HG02943 (cell line): ENCODE results near the gene SPOP.

Experiments used
- ATAC-seq: cut with Tn5 transposase; IDR thresholded peaks from one replicate; pipeline ENCODE4 v1.9.1; 2021; ENCODE audit warnings: mild to moderate bottlenecking, low read depth, moderate library complexity; ENCODE audit not compliant: unreplicated experiment

SPOP gene

DNA sequence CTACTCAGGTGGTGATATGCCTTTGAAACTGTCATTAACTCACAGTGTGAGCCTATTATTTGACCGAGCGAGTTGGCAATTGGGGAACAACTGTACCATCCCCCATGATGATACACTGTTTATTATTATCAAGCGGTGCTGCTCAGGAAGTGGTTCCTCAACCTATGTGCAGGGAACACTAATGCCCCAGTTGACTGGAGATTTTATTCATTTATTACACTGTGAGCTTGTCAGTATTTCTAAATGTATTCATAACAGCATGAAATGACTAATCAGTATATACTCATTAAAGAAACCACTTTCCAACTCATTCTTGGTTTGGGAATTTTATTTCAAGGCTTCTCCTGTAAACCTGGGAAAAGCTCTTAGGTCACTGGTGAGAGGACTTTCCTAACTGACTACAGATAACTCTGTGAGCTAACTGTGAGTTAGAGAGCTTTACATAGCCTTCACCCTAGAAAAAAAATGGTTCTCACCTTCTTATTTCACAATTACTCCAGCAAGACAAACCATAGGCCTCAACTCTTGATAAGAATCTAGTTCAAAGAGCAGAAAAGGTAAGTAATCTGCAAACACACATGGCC, 59.8 kb downstream of the SPOP start:
- no peak for ATAC-seq

GRCh38 chr17:49616601-49617131, 61.2 kb downstream of the SPOP start:
- no peak for ATAC-seq

DNA sequence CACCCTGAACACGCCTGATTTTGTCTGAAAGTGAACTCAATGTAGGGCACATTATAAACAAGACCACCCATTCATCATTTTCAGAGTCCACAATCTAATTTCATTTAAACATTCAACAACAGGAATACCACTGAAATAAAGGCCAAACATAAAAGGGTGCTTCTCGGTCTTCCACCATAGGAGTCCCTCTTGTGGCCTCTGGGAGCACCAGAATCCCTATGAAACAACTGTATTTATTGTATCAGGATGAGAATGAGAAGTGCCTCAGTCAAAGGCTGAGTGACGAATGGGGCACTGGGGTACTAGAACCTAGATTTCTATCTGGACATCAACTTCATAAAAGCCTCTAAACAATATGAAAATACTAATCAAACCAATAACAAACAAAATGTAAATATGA, 61.8 kb downstream of the SPOP start:
- no peak for ATAC-seq

GRCh38 chr17:49613182-49613800, 64.6 kb downstream of the SPOP start:
- no peak for ATAC-seq

DNA sequence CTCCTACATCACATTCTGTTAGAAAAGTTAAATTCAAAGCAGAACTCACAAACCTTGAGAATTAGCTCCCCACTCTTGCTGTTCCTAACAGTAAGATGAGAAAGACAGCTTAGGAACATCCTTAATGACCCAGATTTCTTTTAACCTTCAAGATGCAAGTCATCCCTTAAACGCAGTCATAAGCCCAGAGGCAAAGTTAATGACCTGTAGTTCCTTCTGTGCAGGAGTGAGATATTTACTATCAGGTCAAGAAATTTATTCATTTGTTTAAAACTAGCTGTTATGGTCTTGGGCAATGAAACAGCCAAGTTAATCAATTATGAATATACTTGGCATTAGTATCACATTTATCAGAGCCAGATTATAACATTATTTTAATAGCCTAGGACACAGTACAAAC, 65.2 kb downstream of the SPOP start:
- no peak for ATAC-seq

- ATAC-seq, result no peak
These were observed 66.9 kb downstream of the SPOP start for GRCh38 chr17:49610883-49611584.

GRCh38 chr17:49604314-49604869, 73.5 kb downstream of the SPOP start:
- no peak for ATAC-seq

GRCh38 chr17:49603720-49604119, 74.2 kb downstream of the SPOP start:
- ATAC-seq, result no peak

DNA sequence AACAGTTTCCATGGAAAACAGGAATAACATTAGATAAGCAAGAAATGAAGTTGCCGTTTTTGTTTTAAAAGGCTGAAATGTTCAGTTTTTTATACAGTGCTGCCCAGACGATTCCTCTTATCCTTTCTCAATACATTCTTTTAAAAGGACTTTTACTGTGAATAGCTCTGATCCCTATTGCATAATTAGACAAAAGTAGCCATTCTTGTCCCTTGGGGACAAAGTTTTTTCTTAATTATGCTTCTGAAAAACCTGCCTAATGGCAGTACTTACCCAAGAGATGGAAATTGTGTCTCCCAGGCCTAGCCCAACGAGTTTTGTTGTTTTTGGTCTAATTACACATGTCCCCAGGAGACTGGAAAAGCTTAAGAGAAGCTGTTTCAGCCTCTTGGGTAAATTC, 74.7 kb downstream of the SPOP start:
- ATAC-seq, result no peak

- ATAC-seq, result no peak
These were observed 75.1 kb downstream of the SPOP start for GRCh38 chr17:49602783-49603182.

- ATAC-seq, result no peak
These were observed 76.9 kb downstream of the SPOP start for GRCh38 chr17:49600949-49601348.

DNA sequence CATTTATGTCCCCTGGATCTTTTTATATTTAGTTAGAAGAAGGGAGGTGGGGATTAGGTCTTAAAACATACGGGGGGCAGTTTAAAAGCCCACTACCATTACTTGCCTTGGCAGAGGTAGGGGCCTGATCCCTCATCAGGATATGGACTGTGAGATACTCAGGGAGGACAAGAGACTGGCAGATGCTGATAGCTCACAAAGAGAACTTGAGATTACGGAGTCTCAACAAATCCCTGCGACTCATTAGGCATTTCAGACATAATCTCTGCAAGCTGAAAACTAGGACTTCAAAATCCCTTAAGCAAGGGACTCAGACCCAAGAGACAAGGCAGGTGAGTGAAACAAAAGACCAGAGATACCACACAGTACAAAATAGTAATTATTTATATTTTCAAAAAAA, 79.0 kb downstream of the SPOP start:
- ATAC-seq, result no peak

GRCh38 chr17:49597928-49598655, 79.8 kb downstream of the SPOP start:
- ATAC-seq, result no peak

- ATAC-seq, result no peak
These were observed 80.5 kb downstream of the SPOP start for GRCh38 chr17:49597436-49597835.

GRCh38 chr17:49596613-49597244, 81.2 kb downstream of the SPOP start:
- no peak for ATAC-seq

DNA sequence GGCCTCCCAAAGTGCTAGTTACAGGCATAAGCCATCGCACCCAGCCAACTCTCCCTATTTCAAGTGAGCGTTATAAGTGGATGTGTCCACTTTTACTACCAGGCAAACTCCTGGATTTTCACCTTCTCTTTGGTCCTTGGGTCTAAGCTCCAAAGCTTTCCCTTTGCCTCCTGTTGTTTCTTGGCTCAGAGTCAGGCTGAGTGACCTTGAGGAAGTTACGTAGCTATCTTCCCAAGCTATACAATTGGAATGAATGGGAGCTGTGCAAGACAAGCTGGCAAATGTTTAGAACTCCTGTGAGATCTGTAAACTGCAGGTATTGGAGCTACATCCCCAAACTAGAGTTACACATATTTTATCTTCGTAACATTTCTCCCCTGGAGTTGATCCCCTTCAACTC, 81.9 kb downstream of the SPOP start:
- ATAC-seq, result no peak

DNA sequence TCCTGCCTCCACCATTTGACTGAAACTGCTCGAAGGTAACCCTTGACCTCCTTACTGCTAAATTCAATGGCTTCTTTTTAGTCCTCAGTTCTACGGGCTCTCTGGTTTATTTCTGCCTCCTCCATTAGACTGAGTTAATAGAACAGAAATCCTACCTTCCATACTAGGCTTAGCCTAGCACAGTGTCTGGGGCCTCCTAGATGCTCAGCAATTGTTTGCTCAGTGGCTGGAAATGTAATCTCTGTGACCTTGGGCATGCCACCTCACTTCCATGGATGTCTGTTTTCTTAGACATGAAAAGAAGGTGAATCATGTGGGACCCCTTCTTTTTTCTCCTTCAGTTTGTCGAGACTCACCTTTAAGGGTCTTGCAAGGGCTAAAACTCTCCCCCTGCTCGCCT, 82.6 kb downstream of the SPOP start:
- ATAC-seq, result no peak

GRCh38 chr17:49592263-49592662, 85.6 kb downstream of the SPOP start:
- ATAC-seq, result no peak

- ATAC-seq, result no peak
These were observed 87.0 kb downstream of the SPOP start for GRCh38 chr17:49590874-49591273.

DNA sequence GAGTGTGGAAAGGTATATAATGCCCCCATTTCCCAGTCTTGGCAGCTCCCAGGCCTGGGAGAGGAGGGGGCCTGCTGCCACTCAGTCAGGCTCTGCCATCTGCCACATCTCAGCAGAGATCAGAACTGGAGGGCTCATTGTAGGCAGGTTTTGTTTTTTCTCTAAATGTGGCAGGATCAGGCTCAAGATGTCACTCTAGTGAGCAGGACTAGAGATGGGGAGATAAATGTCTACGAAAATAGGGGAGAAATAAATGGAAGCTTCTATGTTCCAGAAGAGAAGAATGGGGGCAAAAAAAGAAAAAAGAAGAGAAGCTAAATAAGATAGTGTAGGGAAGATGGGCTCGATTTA, 88.3 kb downstream of the SPOP start:
- no peak for ATAC-seq
